Esophagus squamous epithelium (tissue), 4 donors: ENCODE measurements around the gene ROBO3.

Experiments
- CTCF ChIP-seq, 6 experiments: fragments of 450-650 bp in 4 of 6; fragments of 200-600 bp in 2 of 6; sonication (generic) in 2 of 6; IDR thresholded peaks; one replicate each; pipeline ENCODE4 v1.5.1; 2016 to 2019; ENCODE audit warnings: antibody characterized with exemption in 6 of 6, mild to moderate bottlenecking in 4 of 6, moderate library complexity in 4 of 6
- POLR2A ChIP-seq, 4 donors: fragments of 450-650 bp; IDR thresholded peaks; one replicate each; pipeline ENCODE4 v1.6.1; 2017; ENCODE audit warnings: antibody characterized with exemption in 4 of 4, mild to moderate bottlenecking in 4 of 4, moderate library complexity in 3 of 4

DNA sequence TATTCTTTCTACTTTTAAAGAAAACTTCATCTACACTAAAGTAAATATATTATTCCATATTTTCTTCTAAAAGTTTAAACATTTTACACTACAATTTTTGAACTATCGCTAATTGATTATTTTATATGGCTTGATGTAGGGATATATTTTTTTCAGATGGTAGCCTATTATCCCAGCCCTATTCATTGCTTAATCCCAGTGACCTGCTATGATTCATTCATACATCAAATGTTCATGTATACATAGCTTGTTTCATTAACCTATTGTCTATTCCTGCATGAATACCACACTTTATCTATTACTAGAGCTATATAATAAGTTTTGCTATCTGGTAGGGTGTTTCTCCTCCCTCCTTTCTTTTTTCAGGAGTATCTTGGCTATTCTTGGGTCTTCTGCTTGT, 37.4 kb downstream of the ROBO3 start:
- no peak for TF ChIP-seq CTCF (IDR thresholded peaks at IDR 0.05)
- no peak for TF ChIP-seq POLR2A (IDR thresholded peaks at IDR 0.05)
